ENCODE results near the gene MIF4GD. TPM values are rescaled to one million over a fixed set of nuclear protein-coding genes. Genes with fewer than 3 reads are reported as not detected.

Gene MIF4GD
- total and polyA plus RNA-seq, 9 of the 15 experiments (the other 6 are each of a cell fraction or from before 2014, with no cell fraction given), result 11.8 to 63.8 (median 28.1) TPM

DNA sequence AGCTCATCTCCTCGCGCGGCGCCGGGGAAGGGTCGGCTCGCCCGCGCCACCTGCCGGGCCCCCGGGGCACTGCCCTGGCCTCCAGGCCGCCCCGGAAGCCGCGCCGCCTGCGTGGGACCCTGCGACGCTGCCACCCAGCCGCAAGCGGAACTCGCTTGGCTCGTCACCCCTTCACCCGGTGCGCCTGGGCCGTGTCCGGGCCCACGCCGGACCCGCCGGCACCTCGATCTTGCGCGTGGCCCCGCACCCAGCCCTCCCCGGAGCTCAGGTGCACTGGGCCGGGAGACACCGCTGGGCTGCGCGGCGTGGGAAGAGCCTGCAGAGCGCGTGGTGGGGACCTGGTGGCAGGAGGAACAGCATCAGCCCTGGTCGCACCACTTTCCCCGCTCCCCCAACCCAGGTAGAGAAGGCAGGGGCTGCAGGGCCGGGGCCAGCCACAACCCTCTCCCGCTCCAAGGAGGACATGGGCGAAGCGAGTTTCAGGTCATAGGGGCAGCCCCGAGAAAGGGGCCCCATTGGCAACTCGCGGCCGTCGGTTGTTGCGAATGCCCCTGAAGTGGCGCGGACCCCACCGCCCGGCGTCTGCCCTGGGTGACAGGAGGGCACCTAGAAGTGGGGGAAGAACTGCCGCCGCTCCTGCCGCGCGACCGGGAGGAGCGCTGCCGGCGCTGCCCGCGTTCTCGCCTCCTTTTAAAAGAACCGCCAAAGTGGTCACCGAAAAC, 363 bp upstream of the MIF4GD start (continued):
- TF ChIP-seq ZNF584 (CRISPR knock-in tag; IDR thresholded peaks at IDR 0.05; ENCODE audit: low read depth) (no peak), SLC30A9 (CRISPR knock-in tag; IDR thresholded peaks at IDR 0.05) (no peak), MCM5 (IDR thresholded peaks at IDR 0.05; ENCODE audit: low read depth) (no peak), E2F1 (CRISPR knock-in tag; IDR thresholded peaks at IDR 0.05) (no peak; the same call in 1 of the 2 replicates), ZFPM2 (CRISPR knock-in tag; IDR thresholded peaks at IDR 0.05) (no peak), SPI1 (IDR thresholded peaks at IDR 0.05; ENCODE audit: borderline replicate concordance, low read depth, low read length) (0 out of 2 replicates have a peak, but pooled peaks have one; percentile 26), CEBPB (tag; IDR thresholded peaks at IDR 0.05) (no peak), MEIS2 (IDR thresholded peaks at IDR 0.05; ENCODE audit: partially characterized antibody) (no peak), ZEB2 (IDR thresholded peaks at IDR 0.05) (no peak), RBM39 (optimal IDR thresholded peaks at IDR 0.05; ENCODE audit: low read depth, low read length) (peak; percentile 68), TOE1 (IDR thresholded peaks at IDR 0.05; ENCODE audit: borderline replicate concordance) (no peak), TOE1 (CRISPR knock-in tag; IDR thresholded peaks at IDR 0.05; ENCODE audit: borderline replicate concordance, low read depth) (no peak), ZNF280A (IDR thresholded peaks at IDR 0.05; ENCODE audit: low read depth, partially characterized antibody) (no peak), ZNF174 (CRISPR knock-in tag; IDR thresholded peaks at IDR 0.05) (no peak), MTA2 (IDR thresholded peaks at IDR 0.05; ENCODE audit: low read depth) (no peak), ZNF507 (tag; conservative IDR thresholded peaks at IDR 0.05) (no peak), RFX1 (IDR thresholded peaks at IDR 0.05) (no peak), ZNF655 (CRISPR knock-in tag; IDR thresholded peaks at IDR 0.05) (no peak), NR3C1 (CRISPR knock-in tag; IDR thresholded peaks at IDR 0.05) (peak; percentile 26; the same call in 1 of the 2 replicates), HNRNPL (IDR thresholded peaks at IDR 0.05; ENCODE audit: low read depth, low read length) (peak; percentile 58; the same call in 1 of the 2 replicates)
- TF ChIP-seq, protein P1, sequence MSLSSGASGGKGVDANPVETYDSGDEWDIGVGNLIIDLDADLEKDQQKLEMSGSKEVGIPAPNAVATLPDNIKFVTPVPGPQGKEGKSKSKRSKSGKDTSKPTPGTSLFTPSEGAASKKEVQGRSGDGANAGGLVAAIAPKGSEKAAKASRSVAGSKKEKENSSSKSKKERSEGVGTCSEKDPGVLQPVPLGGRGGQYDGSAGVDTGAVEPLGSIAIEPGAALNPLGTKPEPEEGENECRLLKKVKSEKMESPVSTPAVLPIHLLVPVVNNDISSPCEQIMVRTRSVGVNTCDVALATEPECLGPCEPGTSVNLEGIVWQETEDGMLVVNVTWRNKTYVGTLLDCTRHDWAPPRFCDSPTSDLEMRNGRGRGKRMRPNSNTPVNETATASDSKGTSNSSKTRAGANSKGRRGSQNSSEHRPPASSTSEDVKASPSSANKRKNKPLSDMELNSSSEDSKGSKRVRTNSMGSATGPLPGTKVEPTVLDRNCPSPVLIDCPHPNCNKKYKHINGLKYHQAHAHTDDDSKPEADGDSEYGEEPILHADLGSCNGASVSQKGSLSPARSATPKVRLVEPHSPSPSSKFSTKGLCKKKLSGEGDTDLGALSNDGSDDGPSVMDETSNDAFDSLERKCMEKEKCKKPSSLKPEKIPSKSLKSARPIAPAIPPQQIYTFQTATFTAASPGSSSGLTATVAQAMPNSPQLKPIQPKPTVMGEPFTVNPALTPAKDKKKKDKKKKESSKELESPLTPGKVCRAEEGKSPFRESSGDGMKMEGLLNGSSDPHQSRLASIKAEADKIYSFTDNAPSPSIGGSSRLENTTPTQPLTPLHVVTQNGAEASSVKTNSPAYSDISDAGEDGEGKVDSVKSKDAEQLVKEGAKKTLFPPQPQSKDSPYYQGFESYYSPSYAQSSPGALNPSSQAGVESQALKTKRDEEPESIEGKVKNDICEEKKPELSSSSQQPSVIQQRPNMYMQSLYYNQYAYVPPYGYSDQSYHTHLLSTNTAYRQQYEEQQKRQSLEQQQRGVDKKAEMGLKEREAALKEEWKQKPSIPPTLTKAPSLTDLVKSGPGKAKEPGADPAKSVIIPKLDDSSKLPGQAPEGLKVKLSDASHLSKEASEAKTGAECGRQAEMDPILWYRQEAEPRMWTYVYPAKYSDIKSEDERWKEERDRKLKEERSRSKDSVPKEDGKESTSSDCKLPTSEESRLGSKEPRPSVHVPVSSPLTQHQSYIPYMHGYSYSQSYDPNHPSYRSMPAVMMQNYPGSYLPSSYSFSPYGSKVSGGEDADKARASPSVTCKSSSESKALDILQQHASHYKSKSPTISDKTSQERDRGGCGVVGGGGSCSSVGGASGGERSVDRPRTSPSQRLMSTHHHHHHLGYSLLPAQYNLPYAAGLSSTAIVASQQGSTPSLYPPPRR (CRISPR knock-in tag; IDR thresholded peaks at IDR 0.05; ENCODE audit: borderline replicate concordance), result 0 out of 2 replicates have a peak, but pooled peaks have one; percentile 56

Measured in K562 (cell line).